SK-N-SH (cell line): ENCODE measurements around the gene ASAP2. TPM values are rescaled to one million over a fixed set of nuclear protein-coding genes. Genes with fewer than 3 reads are reported as not detected.

Source experiments
- CTCF ChIA-PET: fragments of 300-600, 350-600 bp; formaldehyde crosslinking; extraction: SDS; loops from one replicate; lab custom pipeline; 2021; lab: Yijun Ruan, JAX
- POLR2A ChIA-PET: fragments of 350-600 bp; sonication (Branson Sonifier 250); formaldehyde crosslinking; extraction: SDS; loops from one replicate; lab custom pipeline; 2020; ENCODE audit warnings: antibody characterized with exemption, inconsistent platforms; lab: Yijun Ruan, JAX
- DNase-seq: peaks from one replicate; pipeline ENCODE4 v3.0.0; 2012
- H2AFZ ChIP-seq: fragments of 200-600 bp; sonication (generic); 2 replicates; pipeline ENCODE4 v1.8.1; 2016; ENCODE audit warnings: antibody characterized with exemption, mild to moderate bottlenecking, low read depth
- H3F3A ChIP-seq: fragments of 200-600 bp; sonication (generic); replicated peaks from 2 replicates; pipeline ENCODE3; 2016; ENCODE audit warnings: antibody characterized with exemption, mild to moderate bottlenecking; ENCODE audit not compliant: insufficient read depth
- H3K27ac ChIP-seq, 2 experiments: fragments of 200-500 bp in 1 of 2; fragments of 200-600 bp in 1 of 2; sonication (Bioruptor generic) in 1 of 2; sonication (generic), shearing (Covaris generic) in 1 of 2; 2 replicates each; pipeline versions ENCODE4 v1.5.1 to v1.6.1; 2014 to 2016; ENCODE audit warnings: low read depth in 2 of 2, inconsistent platforms in 1 of 2, low read length in 1 of 2, mild to moderate bottlenecking in 1 of 2, mixed read lengths in 1 of 2
- H3K27me3 ChIP-seq: fragments of 200-600 bp; sonication (generic), shearing (Covaris generic); 2 replicates; pipeline ENCODE4 v1.6.1; 2016; ENCODE audit warnings: mixed run types; ENCODE audit not compliant: insufficient read depth
- H3K36me3 ChIP-seq, 2 experiments: fragments of 200-500 bp in 1 of 2; fragments of 200-600 bp in 1 of 2; sonication (Bioruptor generic) in 1 of 2; sonication (generic) in 1 of 2; replicated peaks in 1 of 2; 2 replicates each; pipeline versions ENCODE3 to v1.5.1; 2014 to 2016; ENCODE audit warnings: low read length in 1 of 2, mild to moderate bottlenecking in 1 of 2; ENCODE audit not compliant: insufficient read depth in 2 of 2, control insufficient read depth in 1 of 2
- H3K4me1 ChIP-seq, 2 experiments: fragments of 200-500 bp in 1 of 2; fragments of 200-600 bp in 1 of 2; sonication (Bioruptor generic) in 1 of 2; sonication (generic), shearing (Covaris generic) in 1 of 2; 2 replicates each; pipeline versions ENCODE4 v1.5.1 to v1.6.1; 2014 to 2016; ENCODE audit warnings: low read depth in 1 of 2, low read length in 1 of 2, mixed run types in 1 of 2; ENCODE audit not compliant: insufficient read depth in 2 of 2, control insufficient read depth in 1 of 2
- H3K4me2 ChIP-seq: fragments of 200-600 bp; sonication (generic), shearing (Covaris generic); 2 replicates; pipeline ENCODE4 v1.6.1; 2017; ENCODE audit warnings: mixed run types
- H3K4me3 ChIP-seq, 2 experiments: fragments of 200-500 bp in 1 of 2; fragments of 200-600 bp in 1 of 2; sonication (Bioruptor generic) in 1 of 2; sonication (generic), shearing (Covaris generic) in 1 of 2; 2 replicates each; pipeline versions ENCODE4 v1.5.1 to v1.8.1; 2014 to 2016; ENCODE audit warnings: low read depth in 2 of 2, inconsistent platforms in 1 of 2, low read length in 1 of 2, mild to moderate bottlenecking in 1 of 2, mixed read lengths in 1 of 2, moderate library complexity in 1 of 2
- H3K79me2 ChIP-seq: fragments of 200-600 bp; sonication (generic); 2 replicates; pipeline ENCODE4 v1.8.1; 2017; ENCODE audit warnings: mild to moderate bottlenecking; ENCODE audit not compliant: insufficient read depth
- H3K9ac ChIP-seq: fragments of 200-600 bp; sonication (generic); 2 replicates; pipeline ENCODE4 v1.6.1; 2017; ENCODE audit warnings: mixed run types
- H3K9me2 ChIP-seq: fragments of 200-600 bp; sonication (generic); 2 replicates; pipeline ENCODE4 v1.6.1; 2017; ENCODE audit warnings: mixed run types
- H3K9me3 ChIP-seq: fragments of 200-600 bp; sonication (generic); 2 replicates; pipeline ENCODE4 v1.6.1; 2017; ENCODE audit warnings: mixed run types, mild to moderate bottlenecking, moderate library complexity
- H4K20me1 ChIP-seq: fragments of 200-600 bp; sonication (generic); 2 replicates; pipeline ENCODE4 v1.6.1; 2017; ENCODE audit warnings: mild to moderate bottlenecking, mixed run types; ENCODE audit not compliant: insufficient read depth
- CHD2 ChIP-seq: fragments of 150-350 bp; IDR thresholded peaks from 2 replicates; pipeline ENCODE4 v1.6.1; 2018; ENCODE audit warnings: low read length; ENCODE audit not compliant: partially characterized antibody
- CTCF ChIP-seq: fragments of 200-600 bp; sonication (generic); IDR thresholded peaks from 2 replicates; pipeline ENCODE4 v1.6.1; 2017; ENCODE audit warnings: antibody characterized with exemption, mild to moderate bottlenecking, moderate library complexity
- ELF1 ChIP-seq: IDR thresholded peaks from 2 replicates; pipeline ENCODE4 v1.4.0; 2012
- EP300 ChIP-seq, 2 experiments: IDR thresholded peaks; 2 replicates each; pipeline versions ENCODE4 v1.4.0 to v1.6.1; 2012; ENCODE audit warnings: borderline replicate concordance in 1 of 2, low read depth in 1 of 2, low read length in 1 of 2
- FOXJ3 ChIP-seq: sonication (generic); formaldehyde crosslinking; IDR thresholded peaks from 2 replicates; pipeline ENCODE4 v1.5.1; 2020; ENCODE audit warnings: mild to moderate bottlenecking, missing genetic modification reagents
- GABPA ChIP-seq: IDR thresholded peaks from 2 replicates; pipeline ENCODE4 v1.4.0; 2012; ENCODE audit warnings: low read depth, mild to moderate bottlenecking
- IRF3 ChIP-seq: fragments of 150-350 bp; IDR thresholded peaks from 2 replicates; pipeline ENCODE4 v1.6.1; 2016; ENCODE audit warnings: mild to moderate bottlenecking, low read depth, low read length
- JUND ChIP-seq: IDR thresholded peaks from 2 replicates; pipeline ENCODE4 v1.4.0; 2012
- NFIC ChIP-seq: IDR thresholded peaks from 2 replicates; pipeline ENCODE4 v1.4.0; 2012; ENCODE audit warnings: borderline replicate concordance
- PBX3 ChIP-seq: IDR thresholded peaks from 2 replicates; pipeline ENCODE4; 2012
- POLR2AphosphoS5 ChIP-seq: IDR thresholded peaks from 2 replicates; pipeline ENCODE4 v1.6.1; 2012; ENCODE audit warnings: low read depth, low read length
- RAD21 ChIP-seq: IDR thresholded peaks from 2 replicates; pipeline ENCODE4 v1.6.1; 2012; ENCODE audit warnings: mild to moderate bottlenecking, low read length
- RCOR1 ChIP-seq: fragments of 150-350 bp; IDR thresholded peaks from 2 replicates; pipeline ENCODE4 v1.6.1; 2017; ENCODE audit warnings: antibody characterized with exemption, low read length
- RXRA ChIP-seq: IDR thresholded peaks from 2 replicates; pipeline ENCODE4 v1.4.0; 2012; ENCODE audit warnings: low read depth, mild to moderate bottlenecking, borderline replicate concordance
- SMC3 ChIP-seq: IDR thresholded peaks from 2 replicates; pipeline ENCODE4 v1.6.1; 2012; ENCODE audit warnings: low read depth, low read length, improper control_type of control experiment
- ZBTB33 ChIP-seq: IDR thresholded peaks from 2 replicates; pipeline ENCODE4 v1.4.0; 2012; ENCODE audit warnings: low read depth, borderline replicate concordance
- WGBS: methylation state at CpG from one replicate; pipeline ENCODE4 v1.1.6; 2017; ENCODE audit warnings: low lambda C conversion rate; 5-methylcytosine and 5-hydroxymethylcytosine counted together
- polyA plus RNA-seq, 3 experiments: library from polyadenylated mRNA; depleted of rRNA; stranded (reverse); fragments of >200 nt; gene quantifications; 2 replicates each; pipeline ENCODE4 v1.2.3, GENCODE V29; 2012

ASAP2 gene
- polyA plus RNA-seq, 1 of the 3 experiments (the other 2 are of a cell fraction), result 37.9 TPM

- no peak overlapping the region for H3K4me2 ChIP-seq
- no peaks in the 10 kb centered on the region for H3K9me2 ChIP-seq
- TF ChIP-seq EP300 (IDR thresholded peaks at IDR 0.05; ENCODE audit: borderline replicate concordance in 1 of 2, low read depth in 1 of 2, low read length in 1 of 2) (no peak), FOXJ3 (CRISPR knock-in tag) (no peak)
- peaks cover 0 to 12% of the 10 kb centered on the region in 2 experiments; a peak in 1 of 4 replicates for H3K4me1 ChIP-seq
- no peaks in the 10 kb centered on the region for H3K79me2 ChIP-seq
- no peak overlapping the region for H3K9ac ChIP-seq
- no peak for DNase-seq
- H3K4me3 ChIP-seq, result no peak overlapping the region
- H2AFZ ChIP-seq, result no peak overlapping the region
- peaks cover 56 to 77% of the 10 kb centered on the region in 2 experiments for H3K36me3 ChIP-seq
- CTCF ChIA-PET, result interaction anchor here (1.1 to 2.1 kb wide), 2 partner anchors 21 to 304 kb away, joined by 6 to 7 read pairs; partner anchors contain the start of genes CPSF3 and ITGB1BP1
- H3F3A ChIP-seq, result peaks cover 13% of the 10 kb centered on the region
- H3K27ac ChIP-seq, result no peak overlapping the region
- WGBS, result 97% methylated on average over 5 of the region's 5 CpGs
- no peaks in the 10 kb centered on the region for H4K20me1 ChIP-seq
- POLR2A ChIA-PET, result no interaction called here
- H3K27me3 ChIP-seq, result no peaks in the 10 kb centered on the region
- H3K9me3 ChIP-seq, result no peaks in the 10 kb centered on the region
Observed at GRCh38 chr2:9443526-9443925, 236.9 kb downstream of the ASAP2 start.

GRCh38 chr2:9445089-9445488 lies 238.5 kb downstream of the ASAP2 start:
- no peak overlapping the region for H3K9ac ChIP-seq
- no peaks in the 10 kb centered on the region for H3K27me3 ChIP-seq
- H3K4me3 ChIP-seq, result no peak overlapping the region
- no peak overlapping the region for H2AFZ ChIP-seq
- H3K9me3 ChIP-seq, result no peaks in the 10 kb centered on the region
- POLR2A ChIA-PET, result no interaction called here
- no peak overlapping the region for H3K27ac ChIP-seq
- H4K20me1 ChIP-seq, result no peaks in the 10 kb centered on the region
- TF ChIP-seq CTCF (no peak), RCOR1 (no peak), RXRA (no peak), ELF1 (no peak), CHD2 (no peak), PBX3 (no peak), GABPA (no peak), SMC3 (no peak), ZBTB33 (no peak), IRF3 (no peak), RAD21 (no peak), POLR2AphosphoS5 (no peak), JUND (no peak), NFIC (no peak), FOXJ3 (CRISPR knock-in tag) (no peak), EP300 (IDR thresholded peaks at IDR 0.05; ENCODE audit: borderline replicate concordance in 1 of 2, low read depth in 1 of 2, low read length in 1 of 2) (no peak)
- TF ChIP-seq, all 33 proteins: peak for 0
- no peak for DNase-seq
- H3K4me2 ChIP-seq, result no peak overlapping the region
- H3K9me2 ChIP-seq, result no peaks in the 10 kb centered on the region
- peaks cover 47 to 73% of the 10 kb centered on the region in 2 experiments for H3K36me3 ChIP-seq
- WGBS, result 94% methylated on average over 7 of the region's 7 CpGs
- CTCF ChIA-PET, result no interaction called here
- H3K79me2 ChIP-seq, result no peaks in the 10 kb centered on the region
- H3F3A ChIP-seq, result peaks cover 5% of the 10 kb centered on the region
- H3K4me1 ChIP-seq, result peaks cover 0 to 8% of the 10 kb centered on the region in 2 experiments; a peak in 1 of 4 replicates
